Adrenal gland (tissue), 12 donors: ENCODE data around the gene LIG1. TPM values are rescaled to one million over a fixed set of nuclear protein-coding genes. Genes with fewer than 3 reads are reported as not detected.

Experiments
- DNase-seq, 7 donors: peaks; one replicate each; pipeline ENCODE4 v3.0.0-alpha.2; 2019 to 2020
- H3K27ac ChIP-seq, 5 donors: fragments of 200-600 bp; sonication (generic) in 4 of 5; 1 replicate in 3 of 5; 2 replicates in 2 of 5; pipeline versions ENCODE4 v1.5.1 to v1.8.0; 2016 to 2020; ENCODE audit warnings: mild to moderate bottlenecking in 1 of 5
- H3K27me3 ChIP-seq: fragments of 200-600 bp; 2 replicates; pipeline ENCODE4 v1.8.0; 2021
- H3K36me3 ChIP-seq, 2 donors: fragments of 200-600 bp; replicated peaks in 1 of 2; 1 replicate in 1 of 2; 2 replicates in 1 of 2; pipeline versions ENCODE4 v1.5.1 to v1.8.0; 2018 to 2022
- H3K4me1 ChIP-seq, 2 donors: fragments of 200-600 bp; replicated peaks in 1 of 2; 1 replicate in 1 of 2; 2 replicates in 1 of 2; pipeline versions ENCODE4 v1.5.1 to v1.8.0; 2018 to 2021
- H3K4me3 ChIP-seq, 4 donors: fragments of 200-600 bp; sonication (generic) in 3 of 4; one replicate each; pipeline ENCODE4 v1.5.1; 2016 to 2018
- H3K9me3 ChIP-seq, 3 donors: fragments of 200-600 bp; sonication (generic) in 1 of 3; replicated peaks in 1 of 3; 1 replicate in 2 of 3; 2 replicates in 1 of 3; pipeline versions ENCODE4 v1.5.1 to v1.8.0; 2016 to 2021
- CTCF ChIP-seq, 6 experiments: fragments of 450-650 bp in 4 of 6; fragments of 200-600 bp in 2 of 6; sonication (generic) in 1 of 6; IDR thresholded peaks; 1 replicate in 5 of 6; 2 replicates in 1 of 6; pipeline versions ENCODE4 v1.5.1 to v1.8.0; 2016 to 2021; ENCODE audit warnings: antibody characterized with exemption in 6 of 6, mild to moderate bottlenecking in 2 of 6, moderate library complexity in 1 of 6
- POLR2A ChIP-seq, 2 donors: fragments of 450-650 bp; IDR thresholded peaks; one replicate each; pipeline ENCODE4 v1.6.1; 2017; ENCODE audit warnings: antibody characterized with exemption in 2 of 2, mild to moderate bottlenecking in 2 of 2, moderate library complexity in 1 of 2
- WGBS, 4 donors: extraction: QIAGEN DNeasy Blood & Tissue Kit in 2 of 4; methylation state at CpG; one replicate each; pipeline versions ENCODE4 v1.1.5 to v1.1.7; 2013 to 2017; 5-methylcytosine and 5-hydroxymethylcytosine counted together
- intact Hi-C, 2 donors: fragments of 100-400 bp; cut with DNase I; formaldehyde crosslinking; loops; one replicate each; pipeline versions ENCODE4 v1.14.1 to v1.15.0; 2022 to 2023
- polyA plus RNA-seq, 3 donors: library from polyadenylated mRNA; stranded (reverse); fragments of 200-250 nt in 2 of 3; fragments of 350-450 nt in 1 of 3; fragmentation: Illumina TruSeq in 1 of 3; extraction: RNeasy Lipid Tissue Mini Kit (QIAGEN cat#74804) in 1 of 3; gene quantifications; one replicate each; pipeline ENCODE4 v1.2.3, GENCODE V29; 2013 to 2014
- total RNA-seq, 9 donors: library from RNA; depleted of rRNA in 4 of 9; stranded (reverse); fragments of >200 nt in 4 of 9; fragments of 120-200 nt in 1 of 9; fragmentation: NEBNext Ultra II Directional in 1 of 9; extraction: Animal tissue kit (Norgen Biotek cat#: 25700) in 1 of 9; gene quantifications; one replicate each; pipeline versions ENCODE4 v1.1.0 to v1.2.4, GENCODE V29; 2013 to 2023
- donor health status: healthy with polysubstance abuse.
- donor health status: Bipolar disorder and iron deficiency.
- donor health status: DM: yes; HTN: yes; CAD: no.
- donor health status: DM: no; HTN: no; CAD: no.
- donor health status: DM: no; HTN: no; CAD: no.
- donor health status: DM: yes; HTN: yes; CAD: no.

Gene LIG1
- total and polyA plus RNA-seq, 12 donors = 7.5 to 79.6 (median 15.7) TPM

- Histone ChIP-seq H3K36me3 (peaks cover 0 to 6% of the 10 kb centered on the region in 2 donors), H3K27ac (no peak overlapping the region), H3K27me3 (no peaks in the 10 kb centered on the region), H3K4me1 (peaks cover 4 to 10% of the 10 kb centered on the region in 2 donors), H3K9me3 (no peaks in the 10 kb centered on the region), H3K4me3 (no peak overlapping the region)
- intact Hi-C loops = no loop called here
- peak in 1 of 7 donors; percentile 31 for DNase-seq
- TF ChIP-seq CTCF (IDR thresholded peaks at IDR 0.05) (no peak), POLR2A (IDR thresholded peaks at IDR 0.05) (no peak)
- WGBS, 4 donors = 83 to 91% (median 88%) methylated on average over 12 to 37 of the region's 37 CpGs
Measured at GRCh38 chr19:48171710-48172109, 1.6 kb upstream of the LIG1 start.

DNA sequence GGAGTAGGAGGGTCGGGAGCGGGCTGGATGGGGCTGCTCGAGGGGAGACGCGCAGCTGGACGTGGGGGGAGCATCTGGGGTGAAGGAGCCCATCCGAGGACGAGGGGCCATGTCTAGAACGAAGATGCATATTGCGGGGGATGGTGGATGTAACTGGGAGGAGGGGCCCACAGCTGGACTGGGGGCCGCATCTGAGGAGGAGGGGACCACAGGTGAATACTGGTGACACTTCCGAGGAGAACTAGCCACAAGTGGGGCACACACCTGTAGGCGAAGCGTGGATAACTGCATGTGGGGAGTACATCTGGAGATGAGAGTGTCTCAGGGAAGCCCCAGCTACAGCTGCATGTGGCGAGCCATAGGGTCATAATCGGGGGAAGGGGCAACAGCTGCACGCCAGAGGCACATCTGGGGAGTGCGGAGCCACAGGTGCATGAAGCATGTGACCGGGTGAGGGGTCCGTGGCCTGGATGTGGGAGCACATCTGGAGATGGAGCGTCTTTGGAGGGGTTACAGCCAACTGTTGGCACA, 738 bp upstream of the LIG1 start:
- intact Hi-C loops = no loop called here
- peak overlapping the region in 2 of 5 donors; percentile 84 to 95 for H3K27ac ChIP-seq
- no peaks in the 10 kb centered on the region for H3K27me3 ChIP-seq
- peak overlapping the region in 3 of 4 donors; percentile 4 to 84 (median 59) for H3K4me3 ChIP-seq
- H3K4me1 ChIP-seq = peaks cover 4 to 10% of the 10 kb centered on the region in 2 donors
- H3K36me3 ChIP-seq = peaks cover 0 to 6% of the 10 kb centered on the region in 2 donors
- no peaks in the 10 kb centered on the region for H3K9me3 ChIP-seq
- DNase-seq = peak in 1 of 7 donors; percentile 31
- TF ChIP-seq POLR2A (IDR thresholded peaks at IDR 0.05) (no peak), CTCF (IDR thresholded peaks at IDR 0.05) (no peak)
- 1 to 4% (median 3%) methylated on average over 17 to 21 of the region's 21 CpGs for WGBS, 4 donors

DNA sequence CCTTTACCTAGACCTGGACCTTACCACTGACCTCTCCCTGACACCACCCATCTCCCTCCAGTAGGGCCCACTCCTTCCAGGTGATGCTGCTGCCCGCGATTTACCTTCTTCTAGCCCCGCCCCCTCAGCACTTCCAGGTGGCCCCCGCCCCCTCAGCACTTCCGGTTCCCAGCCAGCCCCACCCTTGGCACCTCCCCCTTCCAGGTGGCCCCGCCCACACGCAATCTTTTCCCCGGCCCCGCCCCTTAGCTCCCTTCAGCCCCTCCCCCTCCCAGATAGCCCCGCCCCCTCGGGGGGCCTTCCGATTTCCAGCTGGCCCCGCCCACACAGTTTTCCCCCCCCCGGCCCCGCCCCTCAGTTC, 586 bp downstream of the LIG1 start:
- DNase-seq = peak; percentile 71 to 88 (median 76)
- Histone ChIP-seq H3K4me1 (peaks cover 4 to 10% of the 10 kb centered on the region in 2 donors), H3K27ac (peak overlapping the region in 4 of 5 donors; percentile 84 to 95 (median 90)), H3K27me3 (no peaks in the 10 kb centered on the region), H3K36me3 (peaks cover 0 to 6% of the 10 kb centered on the region in 2 donors), H3K4me3 (peak overlapping the region in 2 of 4 donors; percentile 59 to 84), H3K9me3 (no peaks in the 10 kb centered on the region)
- 2 to 4% (median 3%) methylated on average over 7 to 15 of the region's 15 CpGs for WGBS, 4 donors
- TF ChIP-seq POLR2A (IDR thresholded peaks at IDR 0.05) (no peak), CTCF (IDR thresholded peaks at IDR 0.05) (no peak)
- intact Hi-C loops = no loop called here

DNA sequence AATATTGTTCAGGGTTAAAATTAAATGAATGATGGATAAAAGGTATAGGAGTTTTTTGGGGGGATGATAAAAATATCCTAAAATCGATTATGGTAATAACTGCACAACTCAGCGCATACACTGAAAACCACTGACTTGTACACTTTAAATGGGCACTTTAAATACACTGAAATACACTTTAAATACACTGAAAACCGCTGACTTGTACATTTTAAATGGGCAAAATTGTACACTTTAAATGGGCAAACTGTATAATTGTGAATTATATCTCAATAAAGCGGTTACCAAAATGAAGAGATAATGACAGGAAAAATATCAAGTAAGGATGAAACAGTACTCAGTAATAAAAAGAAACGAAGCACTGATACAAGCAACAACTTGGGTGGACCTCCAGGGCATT, 1.5 kb downstream of the LIG1 start:
- intact Hi-C loops = no loop called here
- no peak overlapping the region for H3K27ac ChIP-seq
- H3K36me3 ChIP-seq = no peaks in the 10 kb centered on the region
- H3K4me1 ChIP-seq = peaks cover 4 to 10% of the 10 kb centered on the region in 2 donors
- DNase-seq = no peak
- no peak for TF ChIP-seq CTCF (IDR thresholded peaks at IDR 0.05)
- no peak for TF ChIP-seq POLR2A (IDR thresholded peaks at IDR 0.05)
- H3K9me3 ChIP-seq = no peaks in the 10 kb centered on the region
- 83 to 95% (median 87%) methylated on average over 5 of the region's 5 CpGs for WGBS, 4 donors
- H3K27me3 ChIP-seq = no peaks in the 10 kb centered on the region
- no peak overlapping the region for H3K4me3 ChIP-seq
